ENCODE data around the gene KIRREL3.

KIRREL3 gene

GRCh38 chr11:126497581-126498122 is 502.9 kb downstream of the KIRREL3 start:
- no peak for DNase-seq

GRCh38 chr11:126496576-126497337 is 503.8 kb downstream of the KIRREL3 start:
- DNase-seq = no peak

GRCh38 chr11:126495281-126496220 is 505.0 kb downstream of the KIRREL3 start:
- DNase-seq = no peak

GRCh38 chr11:126494831-126495230 is 505.7 kb downstream of the KIRREL3 start:
- DNase-seq = no peak

- no peak for DNase-seq
These were observed 508.1 kb downstream of the KIRREL3 start for GRCh38 chr11:126492331-126493082.

GRCh38 chr11:126491092-126491491 is 509.5 kb downstream of the KIRREL3 start:
- DNase-seq = no peak

GRCh38 chr11:126489836-126490660 is 510.5 kb downstream of the KIRREL3 start:
- DNase-seq = no peak

GRCh38 chr11:126488591-126489370 is 511.8 kb downstream of the KIRREL3 start:
- DNase-seq = no peak

- DNase-seq = no peak
These were observed 512.9 kb downstream of the KIRREL3 start for GRCh38 chr11:126487711-126488110.

GRCh38 chr11:126485986-126486635 is 514.5 kb downstream of the KIRREL3 start:
- no peak for DNase-seq

GRCh38 chr11:126485021-126485792 is 515.4 kb downstream of the KIRREL3 start:
- no peak for DNase-seq

- no peak for DNase-seq
These were observed 516.3 kb downstream of the KIRREL3 start for GRCh38 chr11:126484266-126484665.

- DNase-seq = no peak
These were observed 516.9 kb downstream of the KIRREL3 start for GRCh38 chr11:126483621-126484195.

GRCh38 chr11:126482586-126483108 is 517.9 kb downstream of the KIRREL3 start:
- no peak for DNase-seq

GRCh38 chr11:126481303-126481680 is 519.3 kb downstream of the KIRREL3 start:
- no peak for DNase-seq

GRCh38 chr11:126480410-126481302 is 519.9 kb downstream of the KIRREL3 start:
- DNase-seq = peak; percentile 73

GRCh38 chr11:126480015-126480409 is 520.6 kb downstream of the KIRREL3 start:
- DNase-seq = no peak
